ENCODE results near the gene ZC3H18.

DNA sequence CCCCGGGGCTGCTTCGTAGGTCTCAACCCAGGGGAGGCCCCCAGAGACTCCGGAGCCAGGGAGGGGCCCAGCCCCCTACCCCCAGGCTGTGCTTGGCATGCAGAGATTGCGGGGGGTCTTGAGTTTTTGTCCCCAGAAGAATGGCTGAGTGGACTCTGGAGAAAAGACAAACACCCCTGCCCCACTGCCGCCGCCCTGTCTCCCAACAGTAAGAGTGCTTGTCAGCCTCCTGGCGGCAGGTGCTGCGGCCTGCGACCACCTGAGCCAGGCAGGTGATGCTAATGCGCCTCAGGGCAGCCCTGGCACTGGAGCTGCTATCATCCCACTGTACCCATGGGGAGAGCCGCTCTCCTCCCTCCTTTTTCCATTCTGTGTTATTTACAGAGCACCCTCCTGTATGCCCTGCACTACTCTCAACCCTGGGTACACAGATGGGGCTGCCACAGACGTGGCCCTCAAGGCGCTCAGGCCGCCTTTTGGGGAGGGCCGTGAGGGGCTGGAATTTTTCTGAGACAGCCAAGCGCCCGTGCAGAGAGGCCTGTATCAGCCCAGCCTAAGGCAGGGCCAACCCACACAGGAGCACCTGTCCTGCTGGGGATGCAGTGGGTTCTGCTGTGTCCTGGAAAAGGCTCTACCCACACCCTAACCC is 65.6 kb downstream of the ZC3H18 start:
- TF ChIP-seq, protein P1, sequence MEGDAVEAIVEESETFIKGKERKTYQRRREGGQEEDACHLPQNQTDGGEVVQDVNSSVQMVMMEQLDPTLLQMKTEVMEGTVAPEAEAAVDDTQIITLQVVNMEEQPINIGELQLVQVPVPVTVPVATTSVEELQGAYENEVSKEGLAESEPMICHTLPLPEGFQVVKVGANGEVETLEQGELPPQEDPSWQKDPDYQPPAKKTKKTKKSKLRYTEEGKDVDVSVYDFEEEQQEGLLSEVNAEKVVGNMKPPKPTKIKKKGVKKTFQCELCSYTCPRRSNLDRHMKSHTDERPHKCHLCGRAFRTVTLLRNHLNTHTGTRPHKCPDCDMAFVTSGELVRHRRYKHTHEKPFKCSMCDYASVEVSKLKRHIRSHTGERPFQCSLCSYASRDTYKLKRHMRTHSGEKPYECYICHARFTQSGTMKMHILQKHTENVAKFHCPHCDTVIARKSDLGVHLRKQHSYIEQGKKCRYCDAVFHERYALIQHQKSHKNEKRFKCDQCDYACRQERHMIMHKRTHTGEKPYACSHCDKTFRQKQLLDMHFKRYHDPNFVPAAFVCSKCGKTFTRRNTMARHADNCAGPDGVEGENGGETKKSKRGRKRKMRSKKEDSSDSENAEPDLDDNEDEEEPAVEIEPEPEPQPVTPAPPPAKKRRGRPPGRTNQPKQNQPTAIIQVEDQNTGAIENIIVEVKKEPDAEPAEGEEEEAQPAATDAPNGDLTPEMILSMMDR (IDR thresholded peaks at IDR 0.05; ENCODE audit: insufficient read depth, low read length): no peak
- TF ChIP-seq POLR2AphosphoS5 (IDR thresholded peaks at IDR 0.05; ENCODE audit: low read depth): no peak

Measured in HL-60 (cell line).